RCC 7860 (cell line): ENCODE results near the gene PLD3.
"Not testable (repeated sequence)": the region's sequence is repeated elsewhere in the genome, so short reads cannot be mapped to it uniquely, and the experiment has no call there.

ENCODE experiments used
- DNase-seq: peaks from one replicate; pipeline ENCODE4 v3.0.0-alpha.2; 2015; ENCODE audit warnings: low spot score
- FAIRE-seq: peaks from 2 replicates; lab custom pipeline; 2012; peaks lifted over from hg19 to GRCh38; lab: Jason Lieb, UNC

PLD3 gene

DNA sequence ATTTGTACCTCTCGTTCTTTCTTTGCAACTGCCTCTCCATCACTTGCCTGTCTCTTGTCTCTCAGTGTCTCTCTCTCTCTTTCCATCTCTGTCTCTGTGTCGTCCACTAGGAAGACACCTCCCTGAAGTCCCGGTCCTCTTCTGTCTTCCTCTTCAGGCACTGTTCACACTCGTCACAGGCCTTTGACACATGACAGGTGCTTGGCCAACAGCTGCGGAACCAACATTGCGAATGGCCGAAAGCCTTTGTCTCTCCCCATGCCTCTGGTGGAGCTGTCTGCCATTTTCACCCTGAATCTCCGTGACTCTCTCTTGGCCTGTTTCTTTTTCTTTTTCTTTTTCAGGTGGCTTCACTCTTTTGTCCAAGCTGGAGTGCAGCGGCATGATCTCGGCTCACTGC, 38.7 kb downstream of the PLD3 start:
- FAIRE-seq (no peak), DNase-seq (no peak)

DNA sequence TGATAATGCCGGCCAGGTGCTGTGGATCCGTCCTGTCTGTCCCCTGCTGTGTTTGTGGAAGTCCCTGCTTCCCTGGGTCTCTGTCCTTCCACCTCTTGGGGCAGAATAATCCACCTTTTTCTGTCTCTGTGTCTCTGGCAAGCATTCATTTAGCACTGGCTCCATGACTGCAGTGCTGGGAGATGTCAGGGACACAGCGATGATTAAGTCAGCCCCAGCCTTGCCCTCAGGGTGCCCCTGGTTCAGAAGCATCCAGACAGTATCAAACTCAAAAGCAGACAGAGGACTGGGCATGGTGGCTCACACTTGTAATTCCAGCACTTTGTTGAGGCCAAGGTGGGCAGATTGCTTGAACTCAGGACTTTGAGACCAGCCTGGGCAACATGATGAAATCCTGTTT, 40.0 kb downstream of the PLD3 start:
- no peak for DNase-seq
- FAIRE-seq = no peak

DNA sequence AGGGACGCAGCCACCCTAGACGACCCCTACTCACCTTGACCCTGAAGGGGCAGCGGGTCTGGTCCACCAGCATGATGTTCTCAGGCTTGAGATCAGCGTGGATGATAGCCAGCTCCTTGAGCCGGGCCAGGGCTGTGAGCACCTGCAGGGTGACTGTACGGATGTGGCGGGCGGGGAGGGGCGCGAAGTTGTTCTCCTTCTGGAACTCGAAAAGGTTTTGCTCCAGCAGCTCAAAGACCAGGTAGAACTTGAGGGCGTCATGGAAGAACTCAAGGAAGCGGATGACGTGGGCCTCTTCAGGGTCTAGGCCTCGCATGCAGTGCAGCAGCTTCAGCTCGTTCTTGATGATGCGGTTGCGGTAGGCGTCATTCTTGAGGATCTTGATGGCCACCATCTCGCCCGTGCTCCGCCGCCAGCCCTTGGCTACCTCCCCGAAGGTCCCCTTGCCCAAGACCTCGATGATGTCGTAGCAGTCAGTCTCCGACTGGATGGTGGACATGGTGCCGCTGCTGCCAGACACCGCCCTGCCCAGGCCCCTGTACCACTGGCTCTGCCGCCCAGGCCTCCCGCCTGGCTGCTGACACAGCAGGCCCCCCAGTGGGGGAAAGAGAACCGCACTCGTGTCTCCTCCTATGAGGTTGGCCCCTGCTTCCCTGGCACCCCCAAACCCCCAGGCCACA, 41.0 kb downstream of the PLD3 start:
- DNase-seq (no peak), FAIRE-seq (no peak)

DNA sequence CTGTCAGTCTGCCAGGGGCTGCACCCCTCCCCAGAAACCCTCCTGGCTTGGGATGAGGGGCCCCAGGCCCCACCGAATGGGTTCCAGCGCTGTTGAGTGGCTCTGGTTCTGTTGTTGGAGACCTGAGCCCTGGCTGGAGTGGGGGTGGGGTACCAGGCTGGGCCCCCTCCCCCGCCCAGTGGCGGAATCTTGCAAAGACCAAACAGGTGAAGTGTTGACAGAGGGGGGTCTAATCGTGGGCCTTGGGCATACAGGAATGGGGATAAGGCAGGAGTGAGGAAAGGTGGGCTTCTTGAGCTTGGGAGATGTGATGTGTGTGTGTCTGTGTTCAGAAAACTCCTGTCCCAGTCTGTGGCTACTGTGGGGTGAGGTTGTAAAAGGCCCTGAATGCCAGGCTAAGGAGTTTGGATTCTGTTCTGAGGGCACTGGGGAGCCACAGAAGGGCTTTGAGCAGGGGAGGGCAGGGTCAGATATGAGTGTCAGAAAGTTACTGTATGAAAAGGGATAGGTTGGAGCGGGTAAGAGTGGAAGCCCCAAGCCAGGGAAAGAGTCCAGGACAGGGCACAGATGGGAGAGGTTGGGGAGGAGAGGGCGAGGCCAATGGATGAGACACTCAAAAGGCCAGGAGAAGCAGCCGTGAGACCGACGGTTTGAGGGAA, 41.7 kb downstream of the PLD3 start, which contains the start of gene HIPK4:
Gene HIPK4, minus strand, starts transcription at position 98 of the 659 bp plus-strand sequence. CDS start 279 bp downstream, outside the sequence.
- FAIRE-seq (no peak), DNase-seq (no peak)

DNA sequence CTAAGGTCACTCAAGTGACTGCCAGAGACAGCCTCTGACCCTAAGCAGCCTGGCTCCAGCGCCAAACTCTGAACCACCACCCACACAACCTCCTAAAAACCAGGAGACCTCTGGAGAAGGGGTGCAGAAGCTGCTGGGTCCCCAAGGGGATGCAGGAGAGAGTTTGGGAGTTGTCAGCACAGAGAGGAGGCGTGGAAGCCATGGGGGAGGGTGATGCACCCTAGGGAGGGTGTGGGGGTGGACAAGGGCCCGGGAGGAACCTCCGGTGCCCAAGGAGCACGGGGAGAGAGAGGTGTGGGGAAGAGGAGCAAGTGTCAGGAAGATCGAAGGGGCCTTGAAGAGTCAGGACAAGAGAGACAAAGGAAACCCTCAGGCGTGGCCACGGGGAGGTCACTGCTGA, 43.6 kb downstream of the PLD3 start:
- DNase-seq (no peak), FAIRE-seq (no peak)

DNA sequence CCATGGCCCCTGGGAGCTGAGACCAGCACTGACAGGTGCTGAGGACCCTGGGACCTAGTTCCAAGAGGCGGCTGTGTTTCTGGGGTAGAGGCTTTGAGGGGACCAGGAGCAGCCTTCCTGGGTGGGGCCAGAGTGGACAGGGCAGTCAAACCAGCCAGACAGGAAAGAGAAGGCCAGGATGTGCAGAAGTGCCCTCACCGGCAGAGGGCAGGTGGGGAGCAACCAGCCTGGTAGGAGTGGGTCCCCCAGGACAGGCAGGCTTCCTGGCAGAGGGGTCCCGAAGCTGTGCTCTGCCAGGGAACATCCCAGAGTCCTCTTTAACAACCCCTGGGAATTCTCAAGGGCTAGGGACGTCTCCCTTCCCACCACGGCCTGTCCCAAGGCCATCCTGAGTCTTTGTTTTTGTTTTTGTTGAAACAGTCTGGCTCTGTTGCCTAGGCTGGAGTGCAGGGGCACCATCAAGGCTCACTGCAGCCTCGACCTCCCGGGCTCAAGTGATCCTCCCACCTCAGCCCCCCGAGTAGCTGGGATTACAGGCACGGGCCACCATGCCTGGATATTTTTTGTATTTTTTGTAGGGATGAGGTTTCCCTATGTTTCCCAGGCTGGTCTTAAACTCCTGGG, 44.5 kb downstream of the PLD3 start:
- DNase-seq (no peak), FAIRE-seq (no peak)

DNA sequence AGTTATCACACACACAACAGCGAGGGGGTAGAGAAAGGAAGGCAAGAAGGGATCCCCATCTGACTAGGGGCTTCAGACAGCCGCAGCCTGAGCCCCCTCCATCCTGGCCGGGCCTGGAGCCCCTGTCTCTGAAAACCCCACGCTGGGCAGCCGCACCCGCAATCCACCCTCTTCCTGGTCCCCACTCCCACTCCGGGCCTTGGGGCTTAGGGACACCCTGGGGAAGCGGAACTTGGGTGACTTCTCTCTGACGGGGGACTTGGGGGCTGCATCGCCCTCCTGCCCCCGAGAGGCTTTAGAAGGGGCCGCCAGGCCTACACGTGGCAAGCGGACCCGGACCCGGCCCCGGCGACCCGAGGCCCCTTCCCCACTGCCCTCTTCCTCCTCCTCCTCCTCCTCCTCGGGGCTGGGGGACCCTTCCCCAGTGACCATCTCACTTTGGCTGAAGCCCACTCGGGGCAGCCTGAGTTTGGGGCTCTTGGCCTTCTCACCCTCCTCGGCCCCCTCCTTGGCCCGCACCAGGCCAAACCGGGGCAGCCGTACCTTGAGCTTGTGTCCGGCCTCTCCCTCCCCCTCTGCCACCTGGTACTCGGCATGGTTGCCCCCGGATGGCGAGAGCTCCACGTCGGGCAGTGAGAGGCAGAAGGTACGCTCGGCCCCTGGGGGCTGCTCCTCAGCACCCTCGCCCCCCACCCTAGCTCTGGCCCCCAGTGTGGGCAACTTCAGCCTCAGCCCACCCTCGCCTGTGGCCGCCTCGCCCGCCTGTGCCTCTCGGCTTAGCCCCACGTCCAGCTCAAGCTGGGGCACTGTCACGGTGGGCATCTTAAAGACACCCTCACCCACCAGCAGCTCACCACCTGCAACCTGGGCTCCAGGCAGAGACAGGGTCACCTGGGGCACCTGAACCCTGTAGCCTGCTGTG, 45.7 kb downstream of the PLD3 start:
- FAIRE-seq (no peak), DNase-seq (no peak)

DNA sequence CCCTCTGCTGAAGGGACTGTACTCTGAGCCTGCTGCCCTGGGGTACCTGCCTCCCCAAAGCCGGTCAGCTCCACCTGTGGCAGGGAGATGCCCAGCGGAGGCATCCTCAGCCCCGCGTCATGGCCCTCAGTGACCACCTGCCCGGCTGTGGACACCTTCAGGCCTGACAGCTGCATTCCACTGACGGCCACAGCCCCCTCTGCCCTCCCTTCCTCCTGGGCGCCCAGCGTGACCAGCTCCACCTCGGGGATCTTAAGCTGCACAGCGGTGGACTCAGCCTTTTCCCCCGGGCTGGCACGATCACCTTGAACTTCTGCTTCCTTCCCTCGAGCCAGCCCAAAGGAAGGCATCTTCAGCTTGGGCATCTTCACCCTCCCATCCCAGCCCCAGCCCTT, 46.3 kb downstream of the PLD3 start:
- DNase-seq = no peak
- no peak for FAIRE-seq

DNA sequence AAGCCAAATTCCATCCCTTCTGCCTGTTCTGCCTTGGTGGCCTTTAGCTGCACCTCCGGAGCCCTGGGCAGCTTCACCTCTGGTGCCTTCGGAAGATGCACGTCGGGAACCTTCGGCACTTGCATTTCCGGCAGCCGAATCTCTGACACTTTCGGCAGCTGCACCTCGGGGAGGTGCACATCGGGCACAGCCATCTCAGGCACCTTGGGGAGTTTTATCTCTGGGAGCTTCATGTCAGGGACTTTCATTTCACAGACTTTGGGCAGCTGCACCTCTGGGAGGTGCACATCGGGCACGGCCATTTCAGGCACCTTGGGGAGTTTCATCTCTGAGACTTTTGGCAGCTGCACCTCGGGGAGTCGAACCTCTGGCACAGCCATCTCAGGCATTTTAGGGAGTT, 47.5 kb downstream of the PLD3 start:
- DNase-seq = no peak

DNA sequence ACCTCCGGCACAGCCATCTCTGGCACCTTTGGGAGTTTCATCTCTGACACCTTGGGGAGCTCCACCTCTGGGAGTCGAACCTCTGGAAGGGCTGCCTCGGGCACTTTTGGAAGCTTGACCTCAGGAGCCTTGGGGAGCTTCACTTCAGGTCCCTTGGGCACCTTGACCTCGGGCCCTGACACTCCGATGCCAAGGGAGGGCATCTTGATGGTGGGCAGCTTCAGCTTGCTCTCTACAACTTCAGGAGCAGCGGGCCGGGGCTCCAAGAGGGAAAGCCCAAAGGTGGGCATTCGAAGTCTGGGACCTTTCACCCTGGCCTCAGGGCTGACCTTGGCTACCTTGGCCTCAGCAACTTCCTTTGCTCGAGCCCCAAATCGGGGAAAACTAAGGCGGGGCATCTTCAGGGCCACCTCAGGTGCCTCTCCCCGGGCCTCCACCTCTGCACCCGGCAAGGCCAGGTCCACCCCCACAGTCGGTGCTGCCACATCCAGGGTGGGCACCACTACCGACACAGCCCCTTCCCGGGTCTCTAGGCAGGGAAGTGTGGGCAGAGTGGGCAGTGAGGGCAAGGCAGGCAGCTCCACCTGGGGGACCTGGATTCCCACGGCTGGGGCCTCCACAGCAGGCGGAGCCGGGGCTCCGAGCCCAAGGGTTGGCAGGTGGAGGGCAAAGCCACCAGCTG, 48.5 kb downstream of the PLD3 start:
- no peak for FAIRE-seq
- DNase-seq = no peak

More for the DNA sequence above, 47.5 kb downstream of the PLD3 start:
- no peak for FAIRE-seq

DNA sequence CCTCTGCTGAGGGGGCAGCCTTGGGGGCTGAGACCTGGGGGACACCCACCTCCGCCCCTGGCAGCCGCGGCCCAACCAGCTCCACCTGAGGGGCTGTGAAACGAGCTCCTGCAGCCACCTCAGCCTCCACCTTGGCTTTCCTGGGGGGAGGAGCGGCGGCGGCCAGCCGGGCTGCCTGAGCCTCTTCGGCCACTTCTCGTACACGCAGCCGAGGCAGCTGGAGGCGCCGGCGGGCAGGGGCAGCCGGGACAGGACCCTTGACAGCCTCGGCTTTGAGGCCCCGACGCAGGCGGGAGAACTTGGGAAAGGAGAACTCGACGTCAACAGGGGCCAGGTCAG, 49.0 kb downstream of the PLD3 start:
- no peak for FAIRE-seq
- DNase-seq = no peak

DNA sequence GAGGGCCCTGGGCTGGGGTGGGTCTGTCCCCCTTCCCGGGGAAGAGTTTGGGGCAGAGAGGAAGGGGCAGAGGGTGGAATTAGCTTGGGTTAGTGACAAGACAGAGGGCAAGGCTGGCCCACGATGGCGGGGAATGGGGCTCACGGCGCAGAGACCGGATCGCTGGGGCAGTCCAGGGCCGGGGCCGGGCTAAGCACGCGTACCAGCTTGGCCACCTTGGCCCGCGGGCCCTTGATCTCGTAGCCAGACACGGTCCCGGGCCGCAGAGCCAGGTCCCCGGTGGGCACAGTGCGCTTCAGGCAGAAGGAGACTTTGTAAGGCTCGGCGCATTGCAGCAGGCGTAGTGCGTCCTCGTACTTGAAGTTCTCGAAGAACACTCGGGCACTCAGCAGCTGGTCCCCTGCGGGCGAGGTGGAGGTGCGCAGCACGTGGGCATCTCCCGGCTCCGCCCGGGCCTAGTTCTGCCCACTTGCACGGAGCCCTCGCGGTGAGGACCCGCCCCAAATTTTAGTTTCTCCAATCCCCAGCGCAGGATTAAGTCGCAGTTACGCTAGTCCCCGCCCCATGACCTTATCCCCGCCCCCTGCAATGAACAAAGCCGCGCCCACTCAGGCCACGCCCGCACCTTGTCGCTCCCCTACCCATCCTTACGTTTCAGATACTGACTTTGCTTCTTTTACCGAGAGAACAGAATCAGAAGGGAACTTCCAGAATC, 50.1 kb downstream of the PLD3 start:
- no peak for FAIRE-seq
- no peak for DNase-seq

DNA sequence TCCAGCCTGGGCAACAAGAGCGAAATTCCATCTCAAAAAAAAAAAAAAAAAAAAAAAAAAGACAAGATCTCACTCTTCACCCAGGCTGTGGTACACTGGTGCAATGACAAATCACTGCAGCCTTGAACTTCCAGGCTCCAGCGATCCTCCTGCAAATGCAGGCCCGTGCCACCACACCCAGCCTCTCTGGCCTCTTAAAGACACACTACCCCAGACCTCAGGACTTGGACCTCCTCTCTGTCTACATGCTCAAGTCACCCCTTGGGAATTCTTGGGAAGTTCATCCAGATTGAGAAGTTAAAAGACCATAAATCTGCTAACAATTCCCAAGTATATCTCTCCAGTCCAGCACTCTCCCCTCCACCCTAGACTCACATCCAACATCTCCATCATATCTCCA, 52.1 kb downstream of the PLD3 start:
- DNase-seq = no peak
- no peak for FAIRE-seq

DNA sequence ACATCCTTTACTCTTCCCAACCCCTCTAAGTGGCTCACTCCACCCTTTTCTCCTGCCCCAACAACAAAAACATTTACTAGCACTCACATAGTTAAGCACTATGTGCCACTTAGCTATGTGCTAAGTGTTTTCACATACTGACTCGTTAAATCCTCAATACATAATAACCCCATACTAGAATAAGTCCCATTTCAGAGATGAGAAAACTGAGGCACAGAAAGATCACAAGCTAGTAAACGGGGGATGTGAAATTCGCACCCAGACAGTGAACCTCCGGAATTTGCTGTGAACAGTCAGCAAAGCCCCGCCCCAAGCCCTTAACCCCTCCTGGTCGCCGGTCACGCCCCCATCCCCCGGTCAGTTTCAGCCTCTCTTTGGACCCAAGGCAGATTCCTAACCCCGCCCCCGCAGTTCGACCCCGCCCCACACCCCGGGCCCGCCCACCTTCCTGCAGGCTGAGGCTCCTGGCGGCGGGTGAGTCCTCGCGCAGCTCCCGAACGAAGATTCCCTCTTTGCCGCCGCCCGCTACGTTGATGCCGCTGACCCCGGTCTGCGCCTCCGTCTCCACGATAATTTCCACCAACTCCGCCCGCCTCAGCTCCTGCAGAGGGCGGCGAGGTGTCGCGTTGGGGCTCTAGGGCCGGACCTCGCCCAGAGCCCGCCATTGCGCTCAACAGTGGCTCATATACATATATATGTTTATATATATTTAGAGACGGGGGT, 54.9 kb downstream of the PLD3 start:
- DNase-seq (peak; percentile 52), FAIRE-seq (no peak)

DNA sequence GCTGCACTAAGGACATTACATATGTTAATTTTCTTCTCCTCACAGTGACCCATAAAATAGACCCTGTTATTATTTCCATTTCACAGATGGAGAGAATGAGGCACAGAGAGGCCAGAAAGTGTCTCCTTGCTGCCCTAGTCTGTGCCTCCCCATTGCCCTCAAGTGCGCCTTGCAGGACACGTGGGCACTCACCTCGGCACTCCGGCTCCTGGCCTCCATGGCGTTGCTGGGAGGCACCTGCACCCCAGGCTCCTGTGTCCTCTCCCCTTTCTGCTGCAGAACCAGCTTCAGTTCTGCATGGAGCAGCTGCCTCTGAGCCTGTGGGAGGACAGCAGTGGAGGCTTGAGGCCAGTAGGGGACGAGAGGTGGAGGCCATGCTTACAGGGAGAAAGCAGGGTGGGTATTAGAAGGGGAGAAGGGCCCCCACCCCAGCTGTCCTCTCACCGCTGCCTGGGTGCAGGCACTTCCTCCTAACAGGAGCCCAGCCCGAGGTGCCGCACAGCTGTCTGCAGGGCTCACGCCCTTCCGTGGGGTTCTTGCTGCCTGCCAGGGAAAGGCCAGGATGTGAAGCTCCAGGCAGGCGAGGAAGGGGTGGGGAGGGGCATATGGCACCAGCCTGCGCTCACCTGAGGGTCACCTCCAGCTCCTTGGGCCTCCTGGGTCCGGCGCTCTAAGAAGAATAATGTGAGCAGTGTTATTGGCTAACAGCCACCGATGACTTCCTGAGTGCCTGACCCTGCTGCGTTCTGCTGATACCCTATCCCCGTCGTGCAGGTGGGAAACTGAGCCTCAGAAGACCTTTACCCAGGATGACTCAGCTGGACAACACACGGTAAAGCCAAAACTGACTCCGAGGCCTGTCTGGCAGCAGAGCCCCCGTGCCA, 59.5 kb downstream of the PLD3 start:
- FAIRE-seq (no peak), DNase-seq (no peak)

DNA sequence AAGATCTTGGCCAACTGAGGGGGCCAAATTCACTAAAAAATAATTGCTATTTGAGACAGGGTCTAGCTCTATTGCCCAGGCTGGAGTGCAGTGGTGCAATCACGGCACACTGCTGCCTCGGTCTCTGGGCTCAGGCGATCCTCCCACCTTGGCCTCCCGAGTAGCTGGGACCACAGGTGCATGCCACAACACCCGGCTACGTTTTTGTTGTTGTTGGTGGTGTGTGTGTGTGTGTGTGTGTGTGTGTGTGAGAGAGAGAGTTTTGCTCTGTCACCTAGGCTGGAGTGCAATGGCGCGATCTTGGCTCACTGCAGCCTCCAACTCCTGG, 60.1 kb downstream of the PLD3 start:
- DNase-seq, FAIRE-seq: not testable (repeated sequence)

DNA sequence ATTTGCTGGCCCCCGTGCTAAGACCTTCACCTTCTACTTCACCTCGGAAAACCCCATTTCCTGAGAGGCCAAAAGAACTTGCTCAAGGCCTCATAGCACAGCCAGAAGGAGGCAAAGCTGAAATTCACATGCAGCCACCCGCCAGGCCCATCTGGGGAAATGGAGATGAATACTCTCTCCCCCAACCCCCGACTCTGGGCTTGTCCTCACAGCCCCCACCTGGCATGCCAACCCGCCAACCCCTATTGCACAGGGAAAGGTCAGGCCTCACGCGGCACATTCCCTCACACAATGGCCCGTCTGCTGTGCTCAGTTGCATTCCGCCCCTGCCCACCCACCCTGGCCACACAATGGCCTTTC, 61.5 kb downstream of the PLD3 start:
- DNase-seq = no peak
- no peak for FAIRE-seq

DNA sequence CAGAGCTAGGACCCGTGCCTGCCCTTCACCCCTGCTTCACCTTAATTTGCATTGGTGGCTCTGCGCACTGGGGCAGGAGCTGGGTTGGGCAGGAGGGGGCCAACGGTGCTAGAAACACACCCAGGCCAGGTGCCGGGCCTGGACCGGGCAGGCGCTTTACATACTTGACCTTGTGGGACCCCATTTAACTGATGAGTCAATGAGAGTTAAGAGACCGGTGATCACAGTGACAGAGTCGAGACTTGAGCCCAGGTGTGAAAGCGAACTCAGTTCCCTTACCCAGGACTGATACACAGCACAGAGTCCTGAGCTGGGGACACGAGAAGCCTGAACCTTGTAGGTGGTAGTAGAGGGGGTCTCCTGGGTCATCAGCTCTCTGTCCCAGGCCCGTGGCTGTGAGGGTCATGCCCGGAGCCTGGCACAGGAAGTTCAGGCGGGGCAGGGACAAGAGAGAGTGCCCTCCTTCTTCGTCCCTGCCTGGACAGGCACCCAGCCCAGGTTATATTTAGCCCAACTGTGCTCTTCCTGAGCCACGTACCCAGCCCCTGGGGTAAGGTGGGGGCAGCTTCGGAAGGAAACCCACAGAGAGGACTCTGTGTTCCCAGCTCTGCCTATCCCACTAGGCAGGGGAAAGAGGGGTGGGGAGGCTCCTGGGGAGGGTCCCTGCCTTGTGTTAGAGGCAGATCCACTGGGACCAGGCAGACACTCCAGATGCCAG, 62.8 kb downstream of the PLD3 start:
- FAIRE-seq (no peak), DNase-seq (no peak)
